HUDEP-2 (cell line): ENCODE data around the gene CTNNA3.
A peak's percentile ranks its signal among the peaks of the same experiment; 100 is the strongest.

Experiments used
- DNase-seq, 76 experiments: peaks; one replicate each; lab custom pipeline; 2025; ENCODE audit not compliant: unreplicated experiment in 76 of 76; lab: John Stamatoyannopoulos, UW

The CTNNA3 gene

GRCh38 chr10:66513504-66513903 lies 1182.5 kb downstream of the CTNNA3 start:
- no peak for DNase-seq

- no peak for DNase-seq
Measured at GRCh38 chr10:66505003-66505657, 1190.9 kb downstream of the CTNNA3 start.

DNA sequence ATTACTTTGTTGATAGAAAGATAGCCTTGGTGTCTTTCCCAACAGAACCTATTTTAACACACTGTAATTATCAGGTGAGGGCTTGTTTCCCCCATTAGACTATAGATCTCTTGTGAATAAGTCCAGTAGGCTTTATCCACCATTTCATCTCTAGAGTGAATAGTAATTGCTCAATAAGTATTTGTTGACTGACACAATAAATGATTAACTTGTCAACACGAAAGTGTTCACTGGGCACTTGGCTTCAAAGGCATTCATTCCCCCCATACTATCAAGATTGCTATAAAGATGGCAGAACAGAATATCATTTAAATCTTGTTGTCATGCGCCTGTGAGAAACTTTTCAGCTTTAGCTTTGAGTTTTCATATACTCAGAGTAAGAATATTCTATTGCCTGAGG lies 1194.6 kb downstream of the CTNNA3 start:
- DNase-seq = no peak

GRCh38 chr10:66483966-66484365 lies 1212.0 kb downstream of the CTNNA3 start:
- DNase-seq = no peak

DNA sequence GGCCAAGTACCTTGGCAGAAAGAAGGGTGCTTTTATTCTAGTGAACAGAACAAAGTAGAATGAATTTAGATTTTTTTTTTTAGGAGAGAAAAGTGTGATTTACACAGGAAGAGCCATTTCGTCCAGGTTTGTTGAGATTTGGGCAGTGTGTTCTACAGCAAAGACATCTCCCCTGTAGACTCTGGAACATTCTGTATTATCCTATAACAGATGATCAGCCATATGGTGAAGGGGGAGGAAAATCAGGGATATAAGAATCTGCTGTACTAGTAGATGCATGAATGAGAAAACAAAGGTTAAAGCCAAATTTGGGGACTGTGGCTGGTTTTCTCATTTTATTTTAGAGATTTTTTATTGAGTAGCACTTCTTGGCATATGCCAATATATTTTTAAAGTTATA lies 1223.8 kb downstream of the CTNNA3 start:
- no peak for DNase-seq

GRCh38 chr10:66467042-66467441 lies 1229.0 kb downstream of the CTNNA3 start:
- no peak for DNase-seq

DNA sequence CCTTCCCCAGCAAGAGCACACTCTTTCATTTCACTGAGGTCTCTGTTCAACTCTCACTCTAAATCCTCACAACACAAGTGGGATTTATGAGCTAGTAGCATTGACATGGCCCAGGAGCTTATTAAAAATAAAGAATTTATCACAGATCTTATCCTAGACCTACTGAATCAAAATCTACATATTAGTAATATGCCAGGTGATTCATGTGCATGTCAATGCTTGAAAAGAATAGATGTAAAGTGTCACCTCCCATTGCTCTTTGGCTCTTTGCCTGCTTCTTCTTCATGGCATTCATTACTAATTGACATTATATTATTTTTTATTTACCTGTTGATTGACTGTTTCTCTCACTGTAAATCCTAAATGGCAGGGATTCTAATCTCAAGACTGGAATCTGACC lies 1229.4 kb downstream of the CTNNA3 start:
- no peak for DNase-seq

DNA sequence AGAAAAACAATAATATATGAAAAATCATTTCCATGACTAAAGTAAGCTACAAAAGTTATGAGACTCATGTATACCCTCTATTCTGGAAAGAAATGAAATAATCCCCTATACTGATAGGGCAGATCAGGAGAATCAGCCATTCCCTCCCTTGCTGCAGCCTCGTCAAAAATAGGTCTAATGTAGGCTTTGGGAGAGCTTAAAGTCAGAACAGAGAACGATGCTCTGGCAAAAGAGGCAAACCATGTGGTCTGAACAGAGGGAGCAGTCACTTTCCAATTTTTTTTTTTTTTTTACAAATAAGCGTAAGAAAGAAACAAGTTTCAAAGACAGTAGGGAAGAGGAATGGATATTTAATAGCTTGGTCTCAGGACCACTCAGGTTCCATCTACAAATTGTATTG lies 1232.4 kb downstream of the CTNNA3 start:
- DNase-seq = no peak

GRCh38 chr10:66457629-66458028 lies 1238.4 kb downstream of the CTNNA3 start:
- peak in 1 of 76 experiments; percentile 19 for DNase-seq

DNA sequence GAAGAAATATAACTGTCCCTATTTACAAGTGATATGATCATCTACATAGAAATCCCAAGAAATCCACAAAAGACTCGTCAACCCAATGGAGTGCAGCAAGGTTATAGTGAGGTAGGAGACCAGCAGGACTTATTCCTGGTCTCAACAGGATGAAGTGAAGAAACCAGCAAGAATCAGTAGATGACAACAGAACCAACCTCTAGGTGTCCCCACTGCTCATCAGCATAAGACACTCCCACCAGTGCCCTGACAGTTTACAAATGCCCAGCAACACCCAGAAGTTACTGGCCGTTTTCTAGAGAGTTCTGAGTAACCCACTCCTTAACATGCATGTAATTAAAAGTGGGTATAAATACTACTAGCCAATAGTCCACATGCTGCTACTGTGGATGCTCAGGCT lies 1240.7 kb downstream of the CTNNA3 start:
- DNase-seq = no peak

GRCh38 chr10:66440568-66440967 lies 1255.4 kb downstream of the CTNNA3 start:
- DNase-seq = no peak

DNA sequence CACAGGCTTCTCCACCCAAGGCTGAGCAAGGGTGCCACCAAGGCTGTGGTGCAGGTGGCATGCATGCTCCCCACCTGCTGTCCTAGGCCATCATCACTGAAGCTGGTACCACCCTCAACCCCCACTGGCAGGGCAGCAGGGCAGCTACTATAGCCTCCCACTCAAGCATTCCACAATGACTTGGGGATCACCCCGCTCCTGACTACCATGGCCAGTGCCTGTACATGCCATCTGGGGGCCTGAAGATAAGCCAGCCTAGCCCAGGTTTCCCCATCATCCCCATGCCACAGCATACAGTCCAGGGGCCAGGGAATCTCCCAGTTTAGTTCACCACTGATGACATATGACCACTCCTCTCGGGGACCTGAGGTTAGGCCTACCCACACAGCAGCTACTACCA lies 1281.1 kb downstream of the CTNNA3 start:
- DNase-seq = no peak

DNA sequence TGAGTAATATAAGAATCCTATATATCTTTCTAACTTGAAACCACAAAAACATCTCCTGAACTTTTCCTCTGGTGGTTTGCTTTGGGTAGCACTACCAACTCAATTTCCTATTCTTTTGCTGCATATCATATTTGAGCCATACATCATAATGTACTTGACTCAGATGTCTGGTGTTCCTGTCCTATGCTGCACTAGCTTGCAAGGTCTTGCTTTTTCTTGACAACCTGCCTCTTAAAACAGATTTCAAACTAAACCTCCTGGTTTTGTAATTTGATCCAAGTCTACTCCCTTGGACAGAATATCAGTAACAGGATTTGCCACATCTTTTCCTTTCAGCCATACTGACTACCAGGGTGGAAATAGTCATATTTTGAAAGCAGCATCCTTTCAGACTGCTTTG lies 1290.4 kb downstream of the CTNNA3 start:
- DNase-seq = no peak

- DNase-seq = no peak
Measured at GRCh38 chr10:66398669-66399068, 1297.3 kb downstream of the CTNNA3 start.

- DNase-seq = no peak
Measured at GRCh38 chr10:66394342-66395063, 1301.5 kb downstream of the CTNNA3 start.

GRCh38 chr10:66390926-66391325 lies 1305.1 kb downstream of the CTNNA3 start:
- DNase-seq = no peak

- no peak for DNase-seq
Measured at GRCh38 chr10:66381045-66381444, 1315.0 kb downstream of the CTNNA3 start.

GRCh38 chr10:66378117-66378876 lies 1317.7 kb downstream of the CTNNA3 start:
- DNase-seq = no peak

- no peak for DNase-seq
Measured at GRCh38 chr10:66368146-66368545, 1327.8 kb downstream of the CTNNA3 start.

DNA sequence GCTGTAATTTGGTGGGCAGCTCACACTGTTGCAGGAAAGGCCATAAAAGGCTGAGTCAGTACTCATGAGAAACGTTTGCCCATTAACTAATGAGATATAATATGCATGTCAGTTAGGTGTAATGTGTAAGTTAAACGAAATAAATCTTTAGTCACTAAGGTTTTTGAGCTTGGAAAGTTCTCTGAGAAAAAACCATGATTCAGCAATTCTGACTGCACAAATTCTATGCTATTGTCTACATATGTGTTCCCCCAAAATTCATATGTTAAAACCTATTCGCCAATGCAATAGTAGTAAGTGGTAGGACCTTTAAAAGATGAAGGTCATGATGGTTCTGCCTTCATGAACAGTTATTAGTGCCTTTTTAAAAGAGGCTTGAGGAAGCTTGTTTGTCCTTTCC lies 1329.8 kb downstream of the CTNNA3 start:
- DNase-seq = no peak

DNA sequence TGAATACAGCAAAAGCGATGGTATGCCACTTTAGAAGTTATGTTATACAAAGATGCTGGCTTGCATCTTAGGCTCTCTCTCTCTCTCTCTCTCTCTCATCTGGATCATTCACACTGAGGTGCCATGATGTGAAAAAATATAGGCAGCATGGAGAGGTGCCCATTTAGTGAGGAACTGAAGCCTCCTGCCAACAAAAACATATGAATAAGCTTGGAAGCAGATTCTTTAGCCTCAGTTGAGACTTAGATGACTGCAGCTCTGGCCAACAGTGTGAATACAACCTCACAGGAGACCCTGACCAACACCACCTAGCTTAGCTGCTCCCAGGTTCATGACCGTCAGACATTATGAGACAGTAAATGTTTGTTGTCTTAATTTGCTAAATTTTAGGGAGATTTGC lies 1330.3 kb downstream of the CTNNA3 start:
- DNase-seq = no peak

- no peak for DNase-seq
Measured at GRCh38 chr10:66362522-66362921, 1333.5 kb downstream of the CTNNA3 start.
